HepG2 (cell line): ENCODE measurements around the gene ENAH. TPM values are rescaled to one million over a fixed set of nuclear protein-coding genes. Genes with fewer than 3 reads are reported as not detected.

Experiments used
- CSRNP1 ChIP-seq: sonication (generic); formaldehyde crosslinking; IDR thresholded peaks from 2 replicates; pipeline ENCODE4 v1.8.1; 2023; ENCODE audit warnings: mild to moderate bottlenecking, missing genetic modification reagents
- RXRB ChIP-seq: IDR thresholded peaks from 2 replicates; pipeline ENCODE4 v1.6.1; 2016; ENCODE audit warnings: borderline replicate concordance, missing genetic modification reagents, missing compliant biosample characterization
- SMAD9 ChIP-seq: sonication (generic); formaldehyde crosslinking; IDR thresholded peaks from 2 replicates; pipeline ENCODE4 v1.5.1; 2020; ENCODE audit warnings: mild to moderate bottlenecking, missing genetic modification reagents
- SNAPC2 ChIP-seq: sonication (generic); formaldehyde crosslinking; IDR thresholded peaks from 2 replicates; pipeline ENCODE4 v1.8.1; 2022; ENCODE audit warnings: mild to moderate bottlenecking, missing genetic modification reagents
- ZNF407 ChIP-seq: sonication (generic); formaldehyde crosslinking; IDR thresholded peaks from one replicate; pipeline ENCODE4 v1.5.1; 2020; ENCODE audit warnings: mild to moderate bottlenecking, missing genetic modification reagents; ENCODE audit errors: not compliant biosample characterization
- ZNF441 ChIP-seq: sonication (generic); formaldehyde crosslinking; IDR thresholded peaks from 2 replicates; pipeline ENCODE4 v1.7.0; 2021; ENCODE audit warnings: missing genetic modification reagents, borderline replicate concordance
- ZNF484 ChIP-seq: sonication (generic); formaldehyde crosslinking; IDR thresholded peaks from 2 replicates; pipeline ENCODE4 v1.5.1; 2020; ENCODE audit warnings: mild to moderate bottlenecking, low read depth, missing genetic modification reagents, borderline replicate concordance
- ZNF609 ChIP-seq: sonication (generic); formaldehyde crosslinking; IDR thresholded peaks from 2 replicates; pipeline ENCODE4 v1.4.0; 2020; ENCODE audit warnings: mild to moderate bottlenecking, missing genetic modification reagents, borderline replicate concordance
- ZSCAN25 ChIP-seq: sonication (generic); formaldehyde crosslinking; IDR thresholded peaks from 2 replicates; pipeline ENCODE4 v1.8.0; 2022; ENCODE audit warnings: mild to moderate bottlenecking, missing genetic modification reagents
- polyA plus RNA-seq, 8 experiments: library from polyadenylated mRNA; depleted of rRNA in 3 of 8; stranded (reverse) in 7 of 8; unstranded in 1 of 8; fragments of >200 nt; fragmentation: Illumina TruSeq in 4 of 8; extraction: Trizol in 4 of 8; gene quantifications; 2 replicates each; pipeline versions ENCODE4 v1.2.1 to v1.2.3, GENCODE V29; 2011 to 2016; ENCODE audit warnings: low read depth in 4 of 8, missing spikeins in 1 of 8, mixed read lengths in 1 of 8; ENCODE audit not compliant: insufficient read depth in 1 of 8
- total RNA-seq, 5 experiments: library from RNA; depleted of rRNA; stranded (reverse); fragments of >200 nt; fragmentation: Illumina TruSeq; extraction: Trizol; gene quantifications; 2 replicates each; pipeline ENCODE4 v1.2.3, GENCODE V29; 2016; ENCODE audit warnings: low read depth in 1 of 5

The ENAH gene
- total and polyA plus RNA-seq, 2 of the 13 experiments (the other 11 are each of a cell fraction or from before 2014, with no cell fraction given), result 22.1 to 58.3 TPM

DNA sequence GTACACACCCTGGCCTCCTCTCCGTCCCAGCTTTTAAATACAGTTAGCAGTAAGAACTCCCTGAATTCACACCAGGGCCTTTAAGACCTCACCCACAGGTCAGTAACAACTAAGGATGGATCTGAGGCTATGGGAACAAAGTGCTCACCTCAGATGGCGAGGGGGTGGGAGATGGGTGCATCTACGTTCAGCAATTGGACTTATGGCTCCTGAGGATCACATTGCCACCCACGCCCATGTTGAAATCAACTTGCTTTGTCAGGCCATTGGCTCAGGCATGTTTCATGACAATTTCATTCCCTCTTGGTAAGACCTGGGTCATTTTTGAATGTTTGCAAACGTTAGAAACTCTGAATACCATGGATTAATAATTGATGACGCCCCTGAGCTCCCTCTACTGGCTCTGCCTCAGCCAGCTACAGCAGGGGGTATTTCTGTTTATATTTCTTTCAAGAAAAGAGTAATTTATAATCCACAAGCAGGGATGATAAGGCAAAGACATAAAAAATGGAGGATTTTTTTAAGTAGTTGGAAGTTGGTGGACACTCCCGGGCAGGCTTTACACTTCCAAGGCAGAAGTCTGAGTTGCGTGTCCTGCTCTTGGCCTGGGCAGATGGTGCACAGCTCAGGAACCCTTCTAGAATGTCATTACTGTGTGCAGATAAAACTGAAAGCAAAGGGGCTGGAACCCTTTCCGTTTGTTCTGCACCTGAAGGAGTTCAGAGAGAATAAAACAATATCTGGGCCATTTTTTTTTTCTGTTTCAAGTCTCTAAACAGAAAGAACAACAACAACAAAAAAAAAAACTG lies 211.4 kb downstream of the ENAH start (continued):
- TF ChIP-seq CSRNP1 (CRISPR knock-in tag) (peak; percentile 16; the same call in 1 of the 2 replicates), SNAPC2 (CRISPR knock-in tag) (no peak), RXRB (CRISPR knock-in tag) (0 out of 2 replicates have a peak, but pooled peaks have one; percentile 25), SMAD9 (CRISPR knock-in tag) (no peak), ZNF441 (CRISPR knock-in tag) (no peak), ZNF484 (CRISPR knock-in tag) (no peak), ZNF407 (CRISPR knock-in tag) (no peak), ZSCAN25 (no peak), ZNF609 (CRISPR knock-in tag) (0 out of 2 replicates have a peak, but pooled peaks have one; percentile 19)
